Activated T-cell treated with anti-CD3 and anti-CD28 coated beads, Interleukin-2, amount 50 U/mL, for 48 hours (primary cell): ENCODE results near the gene KRT73.

Experiments used
- DNase-seq, 2 experiments: peaks; one replicate each; pipeline ENCODE4 v3.0.0-alpha.2; 2020

KRT73 gene

GRCh38 chr12:52645120-52645761, 26.9 kb upstream of the KRT73 start:
- DNase-seq = no peak

GRCh38 chr12:52644078-52644415, 25.7 kb upstream of the KRT73 start:
- DNase-seq = no peak

DNA sequence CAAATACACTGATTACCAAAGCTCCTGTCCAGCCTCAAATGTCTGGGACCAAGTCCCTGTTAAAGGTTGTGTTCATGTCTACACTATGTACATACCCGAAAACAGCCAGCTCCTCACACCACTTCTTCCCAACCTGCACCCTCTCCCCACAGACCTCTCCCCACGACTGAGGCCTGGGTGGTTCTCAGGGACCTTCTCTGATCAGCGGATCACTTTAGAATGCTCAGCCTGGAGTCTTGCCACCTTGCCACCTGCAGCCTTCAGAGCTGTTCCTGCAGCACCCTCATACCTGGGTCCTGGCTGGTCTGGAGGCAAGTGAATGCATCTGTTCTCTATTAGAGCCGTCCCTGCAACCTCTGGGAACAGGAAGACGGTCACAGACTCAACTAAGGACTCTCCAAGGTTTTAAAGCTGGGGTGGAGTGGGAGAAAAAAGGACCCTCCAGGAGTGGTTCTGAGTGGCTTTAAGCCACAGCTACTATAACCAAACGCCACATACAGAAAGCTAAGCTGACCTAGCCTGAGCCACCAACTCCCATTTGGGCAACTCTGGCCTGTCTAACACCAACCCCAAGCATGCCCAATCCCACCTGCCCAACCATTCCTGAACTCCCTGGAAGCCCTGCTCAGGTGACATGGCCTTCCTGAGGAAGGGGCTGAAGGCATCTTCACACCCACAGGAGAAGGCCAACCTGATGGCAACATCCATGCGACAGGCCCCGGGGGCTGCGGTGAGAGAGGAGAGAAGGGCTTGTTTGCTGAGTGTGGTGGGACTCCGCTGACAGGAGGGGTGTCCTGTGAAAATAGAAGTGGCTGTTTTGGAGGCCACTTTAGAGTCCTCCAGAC, 25.1 kb upstream of the KRT73 start:
- DNase-seq = no peak

GRCh38 chr12:52641468-52641867, 23.1 kb upstream of the KRT73 start:
- no peak for DNase-seq

GRCh38 chr12:52637299-52637698, 18.9 kb upstream of the KRT73 start:
- no peak for DNase-seq

GRCh38 chr12:52636592-52637258, 18.4 kb upstream of the KRT73 start:
- DNase-seq = no peak

DNA sequence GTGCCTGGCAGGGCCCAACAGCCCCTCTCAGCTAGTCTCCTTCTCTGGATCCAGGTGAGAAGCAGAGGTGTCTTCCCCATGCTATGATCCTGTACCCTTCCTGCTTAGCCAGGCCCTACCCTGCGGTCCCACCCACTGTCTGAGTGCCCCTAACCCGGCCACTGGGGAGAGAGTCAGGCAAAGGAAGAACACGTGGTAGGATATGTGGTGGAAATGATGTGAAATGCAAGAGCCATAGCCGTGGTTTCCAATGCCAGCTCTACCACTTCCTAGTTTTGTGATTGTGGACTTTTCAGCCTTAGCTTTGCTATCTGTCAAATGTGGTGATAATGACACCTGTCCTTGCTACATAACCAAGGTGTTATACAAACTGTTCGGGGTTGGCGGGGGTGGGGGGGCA, 17.8 kb upstream of the KRT73 start:
- peak in 1 of 2 experiments; percentile 12 for DNase-seq

DNA sequence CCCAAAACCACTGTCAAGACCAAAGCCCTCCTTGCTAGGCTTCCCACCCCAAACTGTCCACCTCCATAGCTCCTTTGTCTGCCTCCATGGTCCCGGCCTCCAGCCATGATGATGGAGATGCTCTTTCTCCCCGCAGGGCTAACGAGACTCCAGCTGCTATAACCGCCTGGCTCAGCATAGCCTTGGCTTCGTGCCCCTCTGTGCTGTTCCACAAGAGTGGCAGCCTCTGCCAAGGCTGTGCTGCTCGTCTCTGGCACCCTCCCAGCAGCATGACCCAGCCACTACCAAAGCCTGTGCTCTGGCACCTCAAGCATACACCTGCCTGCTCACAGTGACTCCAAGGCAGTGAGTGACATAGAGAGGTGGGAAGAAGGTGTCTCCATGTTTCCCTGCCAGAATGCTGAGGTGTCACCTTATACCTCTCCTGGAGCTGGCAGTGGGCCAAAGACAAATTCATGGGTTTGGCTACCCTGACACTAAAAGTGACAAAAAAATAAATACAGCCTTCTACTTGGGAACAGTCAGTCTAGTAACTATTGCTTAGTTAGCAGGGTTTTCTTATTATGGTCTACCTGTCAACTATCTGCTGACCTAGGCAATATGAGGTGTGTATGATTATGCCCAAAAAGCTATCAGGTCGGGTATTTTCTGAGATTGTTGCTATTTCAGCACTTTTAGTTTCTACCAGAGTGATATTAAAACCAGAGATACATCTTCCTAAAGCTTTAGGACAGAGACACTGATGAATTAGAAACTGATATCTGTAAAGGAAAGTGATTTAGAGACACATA, 16.1 kb upstream of the KRT73 start:
- no peak for DNase-seq

- peak in 1 of 2 experiments; percentile 18 for DNase-seq
Measured at GRCh38 chr12:52633383-52633782, 15.0 kb upstream of the KRT73 start.

GRCh38 chr12:52632656-52633055, 14.3 kb upstream of the KRT73 start:
- DNase-seq = peak in 1 of 2 experiments; percentile 12

GRCh38 chr12:52631676-52632459, 13.5 kb upstream of the KRT73 start:
- DNase-seq = peak; percentile 7 to 10

- peak; percentile 11 to 13 for DNase-seq
Measured at GRCh38 chr12:52631264-52631663, 12.9 kb upstream of the KRT73 start.

- peak in 1 of 2 experiments; percentile 11 for DNase-seq
Measured at GRCh38 chr12:52630599-52631200, 12.3 kb upstream of the KRT73 start.

DNA sequence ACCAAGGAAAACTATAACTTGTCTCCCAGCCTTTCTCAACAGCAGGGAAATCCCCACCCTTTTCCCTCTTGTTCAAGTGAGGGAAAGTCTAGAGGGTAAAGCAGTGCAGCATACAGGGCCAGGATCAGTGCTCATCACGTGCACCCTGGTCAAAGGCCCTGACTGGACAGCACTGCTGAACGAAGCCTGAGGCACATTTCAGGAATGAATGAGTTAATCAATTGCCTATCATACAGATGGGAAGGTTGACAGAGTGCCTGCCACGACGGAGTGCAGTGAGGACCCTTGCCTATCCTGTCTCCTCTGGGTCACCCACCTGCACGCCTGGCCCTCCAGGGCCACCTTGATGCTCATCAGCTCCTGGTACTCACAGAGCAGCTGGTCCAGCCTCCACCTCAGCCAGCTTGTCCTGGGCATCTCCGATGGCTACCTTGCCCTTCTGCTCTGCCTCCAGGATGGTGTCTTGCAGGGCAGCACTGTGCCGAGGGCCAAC, 11.7 kb upstream of the KRT73 start:
- DNase-seq = peak in 1 of 2 experiments; percentile 7

GRCh38 chr12:52629281-52630007, 11.1 kb upstream of the KRT73 start:
- peak; percentile 7 to 13 for DNase-seq

DNA sequence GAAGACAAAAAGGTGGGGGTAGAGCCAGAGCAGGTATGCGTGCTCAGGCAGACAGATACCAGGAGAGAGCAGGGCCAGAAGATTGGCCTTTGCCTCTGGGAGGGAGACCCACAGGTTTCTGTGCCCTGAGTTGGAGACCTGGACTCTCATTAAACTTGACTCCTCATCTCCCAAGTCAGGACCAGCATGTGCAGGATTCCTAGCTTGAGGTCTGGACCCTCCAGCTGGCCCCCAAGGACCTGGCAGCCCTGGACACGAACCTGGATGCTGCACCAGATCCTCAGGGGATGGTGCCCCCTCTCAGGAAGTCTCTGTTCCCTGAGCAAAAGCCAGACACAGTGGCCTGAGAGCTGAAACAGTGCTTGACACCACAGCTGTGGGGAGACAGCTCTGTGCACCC, 10.5 kb upstream of the KRT73 start:
- peak; percentile 9 to 10 for DNase-seq

DNA sequence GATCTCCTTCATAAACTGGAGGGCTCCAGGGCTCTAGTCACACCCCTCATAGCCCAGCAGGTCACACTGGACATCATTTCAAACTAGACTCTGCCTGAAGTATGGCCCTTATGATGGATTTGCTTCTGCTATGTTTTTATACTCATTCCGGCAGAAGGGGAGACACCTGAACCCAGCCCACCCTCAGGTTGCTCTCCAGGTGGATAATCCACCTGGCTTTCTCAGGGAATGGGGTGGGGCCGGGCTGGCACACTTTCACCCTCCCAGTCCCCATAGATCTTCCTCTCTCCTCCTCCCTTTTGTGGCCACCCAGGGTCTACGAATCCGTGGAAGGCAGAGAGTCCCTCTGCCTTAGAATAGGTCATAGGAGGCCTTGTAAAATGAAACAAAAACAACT, 9.8 kb upstream of the KRT73 start:
- no peak for DNase-seq

GRCh38 chr12:52627395-52628110, 9.2 kb upstream of the KRT73 start:
- peak; percentile 6 to 7 for DNase-seq

GRCh38 chr12:52622349-52622748, 4.0 kb upstream of the KRT73 start:
- no peak for DNase-seq

DNA sequence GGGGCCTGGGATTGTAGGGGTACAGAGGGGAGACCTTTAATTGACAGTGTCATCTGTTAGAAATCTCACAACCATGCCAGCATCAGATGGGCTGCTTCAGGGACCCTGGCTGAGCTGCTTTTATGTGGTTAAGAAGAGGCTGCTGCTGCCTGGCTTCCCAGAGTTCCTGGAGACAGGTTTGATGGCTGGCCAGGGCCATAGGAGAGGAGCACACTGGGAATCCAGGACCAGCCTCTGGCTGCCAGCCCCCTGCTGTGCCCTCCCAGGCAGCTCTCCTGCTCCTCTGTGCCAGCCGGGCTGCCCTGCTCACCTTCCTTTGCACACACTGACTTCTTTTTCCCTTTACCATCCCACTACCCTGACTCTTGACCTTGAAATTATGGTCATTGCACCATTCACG, 507 bp upstream of the KRT73 start:
- no peak for DNase-seq
